HG02970 (cell line): ENCODE measurements around the gene OR10K2.
"Not testable (repeated sequence)": the region's sequence is repeated elsewhere in the genome, so short reads cannot be mapped to it uniquely, and the experiment has no call there.

ENCODE experiments used
- ATAC-seq: cut with Tn5 transposase; IDR thresholded peaks from one replicate; pipeline ENCODE4 v1.9.1; 2021; ENCODE audit warnings: mild to moderate bottlenecking, moderate library complexity, moderate number of reproducible peaks; ENCODE audit not compliant: unreplicated experiment, low FRiP score

Gene OR10K2

DNA sequence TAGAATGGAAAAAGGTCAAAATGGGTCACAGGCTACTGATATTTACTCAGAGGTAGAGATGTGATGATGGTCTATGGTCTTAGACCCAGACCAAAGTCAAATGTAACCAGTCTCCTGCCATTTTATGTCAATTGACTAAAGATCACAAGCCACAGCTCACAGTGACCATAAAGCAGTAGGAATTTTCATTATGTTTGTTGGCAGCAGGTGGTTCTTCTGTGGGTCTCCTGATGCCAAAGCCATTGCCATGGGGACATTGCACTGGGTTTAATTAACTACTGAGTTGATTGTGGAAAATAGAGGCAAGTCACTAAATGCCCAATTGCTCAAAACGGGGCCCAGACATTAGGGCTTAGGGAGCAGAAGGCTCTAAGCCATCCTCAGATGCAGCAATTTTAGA lies at the start of gene OR10K2:
Gene OR10K2 (minus strand): TSS at position 101 of the 400 bp plus-strand sequence. CDS start 5,371 bp downstream, outside the sequence.
- ATAC-seq = no peak

GRCh38 chr1:158471920-158472319 lies 45.9 kb upstream of the OR10K2 start, which contains the start of gene OR10R2:
OR10R2 (plus strand) TSS chr1:158472220; CDS start chr1:158472326, 106 bp downstream.
- no peak for ATAC-seq

DNA sequence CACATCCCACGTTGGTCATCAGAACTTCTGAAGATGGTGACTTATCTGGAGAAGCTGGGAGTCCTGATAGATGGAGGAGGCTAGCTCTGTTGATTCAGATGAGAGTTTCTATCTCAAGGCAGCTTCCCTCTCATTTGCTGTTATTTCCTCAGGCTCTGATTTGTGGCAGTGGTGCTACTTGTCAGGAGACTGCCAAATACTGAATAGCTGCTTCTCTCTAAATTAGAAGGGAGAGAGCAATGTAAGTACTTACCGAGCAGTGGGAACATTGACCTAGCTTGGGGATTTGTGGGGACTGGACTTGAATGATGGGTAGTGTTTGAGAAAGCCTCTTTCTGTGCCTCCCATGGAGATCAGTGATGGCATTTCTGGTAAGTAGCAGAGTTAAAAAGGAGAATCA lies 35.5 kb upstream of the OR10K2 start, which contains the start of gene OR10K1:
Gene OR10K1 (plus strand): TSS at position 301 of the 400 bp plus-strand sequence. CDS start 3,728 bp downstream, outside the sequence.
- ATAC-seq = no peak

GRCh38 chr1:158458263-158458662 lies 32.2 kb upstream of the OR10K2 start:
- ATAC-seq = no peak

- ATAC-seq = no peak
Measured at GRCh38 chr1:158457246-158457645, 31.2 kb upstream of the OR10K2 start.

DNA sequence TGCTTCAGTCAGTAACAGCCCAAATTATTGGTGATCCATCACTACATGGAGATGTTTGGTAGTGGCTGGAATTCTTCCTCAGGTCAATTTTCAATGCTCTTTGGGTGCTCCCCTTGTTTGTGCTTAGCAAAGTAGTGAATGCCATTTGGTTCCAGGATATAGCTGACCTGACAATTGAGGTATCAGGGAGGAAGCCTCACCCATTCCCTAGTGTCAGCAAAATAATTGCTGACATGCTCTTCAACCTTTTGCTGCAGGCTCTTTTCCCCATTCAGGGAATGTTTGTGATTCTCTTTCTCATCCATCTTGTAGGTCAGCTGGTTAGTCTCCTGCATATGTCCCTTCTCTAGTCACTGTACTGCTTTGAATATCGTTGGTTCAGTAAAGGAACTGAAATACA lies 28.5 kb upstream of the OR10K2 start:
- ATAC-seq = no peak

- ATAC-seq = no peak
Measured at GRCh38 chr1:158445376-158445775, 19.3 kb upstream of the OR10K2 start.

DNA sequence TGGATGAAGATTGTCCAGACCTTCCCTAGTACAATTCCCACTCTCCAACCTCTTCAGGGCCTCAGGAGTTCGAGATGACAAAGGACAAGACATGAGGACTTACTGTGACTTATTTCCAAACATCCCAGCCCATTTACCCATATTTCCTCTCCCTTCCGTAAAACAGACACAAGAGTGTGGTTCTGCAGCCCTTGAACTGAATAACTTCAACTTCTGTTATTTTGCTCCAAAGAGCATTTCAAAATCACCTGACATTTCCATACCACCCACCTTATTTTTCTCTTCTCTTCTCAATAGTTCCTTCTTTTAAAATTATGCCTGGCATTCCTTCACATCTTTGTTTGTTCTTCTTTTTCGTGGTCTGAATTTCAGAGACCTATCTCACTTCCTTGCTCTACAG lies 8.7 kb upstream of the OR10K2 start:
- no peak for ATAC-seq

- ATAC-seq = not testable (repeated sequence)
Measured at GRCh38 chr1:158430163-158430562, 4.1 kb upstream of the OR10K2 start.

GRCh38 chr1:158425027-158425426 lies 1.0 kb downstream of the OR10K2 start:
- ATAC-seq = no peak

- no peak for ATAC-seq
Measured at GRCh38 chr1:158422212-158422611, 3.8 kb downstream of the OR10K2 start.

DNA sequence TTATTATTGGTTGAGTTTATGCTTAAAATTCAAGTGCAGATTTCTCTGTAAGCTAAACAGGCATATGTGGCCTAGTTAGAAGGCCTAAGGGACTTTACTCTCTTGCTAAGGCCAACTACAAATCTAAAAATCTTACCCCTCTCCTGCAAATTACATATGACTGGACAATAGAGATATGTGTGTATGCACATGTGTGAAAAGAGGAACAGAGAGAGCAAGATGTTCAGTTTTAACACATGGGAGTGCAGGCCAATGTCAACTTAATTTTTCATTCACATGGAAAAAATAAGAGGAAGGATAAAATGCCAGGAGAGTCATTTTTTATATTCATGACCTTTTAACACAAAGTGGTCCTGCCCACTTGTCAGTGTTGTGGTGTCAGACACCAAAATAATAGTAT lies 8.5 kb downstream of the OR10K2 start:
- ATAC-seq = no peak

DNA sequence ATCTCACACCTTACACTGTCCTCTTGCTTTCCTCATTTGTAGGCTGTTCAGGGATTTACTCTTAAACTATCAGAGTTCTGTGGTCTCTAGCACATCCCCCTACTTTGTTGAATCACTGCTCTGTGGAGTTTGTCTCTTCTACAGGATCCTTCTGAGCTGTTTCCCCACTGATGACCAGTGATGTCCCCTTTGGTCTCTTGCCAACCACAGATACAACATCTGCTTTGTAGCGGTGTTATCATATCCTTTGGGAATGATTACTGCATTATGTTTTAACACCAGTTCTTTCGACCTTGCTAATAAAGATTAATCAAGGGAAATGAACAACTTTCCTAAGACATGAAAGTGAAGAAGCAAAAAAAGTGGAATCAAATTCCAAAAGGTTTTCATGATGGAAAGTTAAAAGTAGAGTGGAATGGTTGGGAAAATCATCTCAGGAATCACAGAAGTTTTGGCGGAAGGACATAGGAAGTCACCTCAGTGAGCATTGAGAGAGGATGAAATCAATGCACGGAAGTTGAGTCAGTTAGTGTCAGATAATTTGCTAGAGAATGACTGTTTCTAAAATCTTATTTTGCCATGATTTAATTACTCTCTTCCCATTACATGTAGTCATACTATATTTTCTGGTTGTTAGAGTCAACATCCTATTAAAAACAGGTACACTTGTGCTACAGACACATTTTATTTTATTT lies 11.2 kb downstream of the OR10K2 start:
- ATAC-seq = no peak

GRCh38 chr1:158407092-158407491 lies 18.9 kb downstream of the OR10K2 start:
- no peak for ATAC-seq

GRCh38 chr1:158400871-158401270 lies 25.2 kb downstream of the OR10K2 start:
- no peak for ATAC-seq

GRCh38 chr1:158398818-158399514 lies 27.1 kb downstream of the OR10K2 start, which contains the start of gene OR10T2:
OR10T2 (minus strand) TSS chr1:158399466; CDS start chr1:158399466, 0 bp downstream.
- no peak for ATAC-seq

- ATAC-seq = no peak
Measured at GRCh38 chr1:158396646-158397045, 29.4 kb downstream of the OR10K2 start.

DNA sequence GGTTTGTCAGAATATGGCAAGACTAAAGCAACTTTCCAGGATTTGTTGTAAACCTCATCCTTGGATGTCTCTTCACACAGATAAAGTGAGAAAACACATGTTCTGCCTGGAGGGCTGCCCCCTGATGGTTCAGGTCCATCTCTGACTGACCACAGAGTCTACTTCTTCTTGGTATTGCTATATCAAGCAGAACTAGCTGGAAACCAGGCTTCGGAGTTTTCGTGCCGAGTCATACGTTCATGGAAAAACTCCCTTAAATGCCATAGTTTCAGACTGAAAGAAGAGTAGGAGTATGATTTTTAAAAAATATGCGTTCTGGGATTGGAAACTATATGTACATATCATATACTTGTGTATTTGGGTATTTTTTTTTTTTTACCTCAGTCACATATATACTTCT lies 32.6 kb downstream of the OR10K2 start:
- ATAC-seq = no peak

DNA sequence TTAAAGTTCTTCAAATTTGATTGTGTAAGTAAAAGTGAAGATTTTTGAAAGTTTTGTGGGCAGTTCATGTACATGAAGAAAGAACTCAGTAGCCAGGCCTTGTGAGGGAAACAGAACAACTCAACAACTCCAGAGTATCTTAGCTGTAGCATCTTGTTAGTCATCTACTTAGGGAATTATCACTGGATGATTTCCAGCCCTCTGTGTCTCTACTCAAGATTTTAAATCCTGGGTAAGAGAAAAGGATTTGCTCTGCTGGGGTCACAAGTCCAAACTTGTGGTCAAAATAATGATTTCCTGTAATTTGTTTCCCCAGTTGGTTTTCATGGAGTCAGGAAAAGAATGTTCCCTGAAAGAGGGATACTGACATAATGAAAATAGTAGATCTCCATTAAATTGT lies 34.9 kb downstream of the OR10K2 start:
- no peak for ATAC-seq

- no peak for ATAC-seq
Measured at GRCh38 chr1:158390331-158390730, 35.7 kb downstream of the OR10K2 start.

DNA sequence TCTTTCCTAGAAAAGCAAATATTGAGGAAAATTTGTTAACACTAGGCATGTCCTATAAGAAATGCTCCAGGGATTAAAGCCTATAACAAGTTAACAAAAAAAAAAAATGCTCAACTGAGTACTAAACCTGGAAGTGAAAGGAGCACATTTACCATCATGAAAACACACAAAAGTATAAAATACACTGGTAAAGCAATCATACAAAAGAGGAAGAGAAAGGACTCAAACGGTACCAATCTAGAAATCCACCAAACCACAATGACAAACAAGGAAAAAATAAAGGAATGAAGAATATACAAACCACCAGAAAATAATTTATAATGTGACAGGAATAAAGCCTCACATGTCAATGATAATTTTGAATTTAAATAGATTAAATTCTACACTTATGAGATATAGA lies 51.2 kb downstream of the OR10K2 start:
- ATAC-seq = no peak

- ATAC-seq = not testable (repeated sequence)
Measured at GRCh38 chr1:158374101-158374500, 51.9 kb downstream of the OR10K2 start.
